H1 (cell line): ENCODE results near the gene PHOSPHO1. TPM values are rescaled to one million over a fixed set of nuclear protein-coding genes. Genes with fewer than 3 reads are reported as not detected.

ENCODE experiments used
- CTCF ChIA-PET: fragments of 300-600 bp; sonication (Branson Sonifier 250); formaldehyde crosslinking; loops from one replicate; lab custom pipeline; 2021; ENCODE audit not compliant: partially characterized antibody; lab: Charles Lee
- POLR2A ChIA-PET: fragments of 300-600 bp; sonication (Branson Sonifier 250); formaldehyde crosslinking; loops from one replicate; lab custom pipeline; 2021; ENCODE audit warnings: inconsistent platforms; ENCODE audit not compliant: partially characterized antibody; lab: Charles Lee
- DNase-seq, 2 experiments: peaks; one replicate each; pipeline versions ENCODE4 v3.0.0 to v3.0.0-alpha.2; 2010 to 2022; ENCODE audit warnings: low spot score in 2 of 2, low read depth in 1 of 2, mixed read lengths in 1 of 2
- FAIRE-seq: peaks from 2 replicates; lab custom pipeline; 2011; peaks lifted over from hg19 to GRCh38; lab: Jason Lieb, UNC
- H2AFZ ChIP-seq: 2 replicates; pipeline ENCODE4 v1.8.1; 2012; ENCODE audit warnings: low read length, inconsistent platforms
- H2AK5ac ChIP-seq: 2 replicates; pipeline ENCODE4 v1.6.1; 2013; ENCODE audit warnings: low read depth, low read length
- H2BK120ac ChIP-seq: replicated peaks from 2 replicates; pipeline ENCODE3; 2013; ENCODE audit warnings: low read depth, low read length, inconsistent platforms
- H2BK12ac ChIP-seq: 2 replicates; pipeline ENCODE4 v1.6.1; 2013; ENCODE audit warnings: low read depth, low read length
- H2BK15ac ChIP-seq: 2 replicates; pipeline ENCODE4 v1.6.1; 2013; ENCODE audit warnings: low read length
- H2BK20ac ChIP-seq: 2 replicates; pipeline ENCODE4 v1.6.1; 2013; ENCODE audit warnings: low read length
- H2BK5ac ChIP-seq: 2 replicates; pipeline ENCODE4 v1.6.1; 2013; ENCODE audit warnings: low read depth, low read length
- H3K14ac ChIP-seq: 2 replicates; pipeline ENCODE4 v1.6.1; 2013; ENCODE audit warnings: inconsistent platforms; ENCODE audit not compliant: insufficient read length
- H3K18ac ChIP-seq: 2 replicates; pipeline ENCODE4 v1.6.1; 2013; ENCODE audit warnings: low read length; ENCODE audit errors: extremely low read depth
- H3K23ac ChIP-seq: 2 replicates; pipeline ENCODE4 v1.6.1; 2013; ENCODE audit warnings: inconsistent platforms; ENCODE audit not compliant: insufficient read length
- H3K23me2 ChIP-seq: 2 replicates; pipeline ENCODE4 v1.6.1; 2013; ENCODE audit warnings: low read depth, low read length
- H3K27ac ChIP-seq: 2 replicates; pipeline ENCODE4 v1.6.1; 2011; ENCODE audit warnings: low read depth, low read length, inconsistent platforms
- H3K27me3 ChIP-seq, 4 experiments: replicated peaks in 1 of 4; 1 replicate in 1 of 4; 2 replicates in 3 of 4; pipeline versions ENCODE4 v1.6.1 to v1.8.1; 2011 to 2013; ENCODE audit warnings: low read length in 3 of 4, mild to moderate bottlenecking in 3 of 4, inconsistent platforms in 2 of 4, mixed read lengths in 2 of 4, moderate library complexity in 1 of 4; ENCODE audit not compliant: control insufficient read depth in 3 of 4, insufficient read depth in 3 of 4; ENCODE audit errors: extremely low read depth in 1 of 4
- H3K36me3 ChIP-seq, 4 experiments: 2 replicates each; pipeline versions ENCODE4 v1.6.1 to v1.8.1; 2011 to 2013; ENCODE audit warnings: mild to moderate bottlenecking in 4 of 4, low read length in 3 of 4, moderate library complexity in 2 of 4, control low read depth in 1 of 4, inconsistent platforms in 1 of 4; ENCODE audit not compliant: insufficient read depth in 4 of 4, control insufficient read depth in 2 of 4
- H3K4ac ChIP-seq: replicated peaks from 2 replicates; pipeline ENCODE3; 2013; ENCODE audit warnings: low read length, low read depth, mixed read lengths, inconsistent platforms; ENCODE audit not compliant: insufficient read length
- H3K4me1 ChIP-seq, 4 experiments: replicated peaks in 1 of 4; 1 replicate in 1 of 4; 2 replicates in 3 of 4; pipeline versions ENCODE4 v1.6.1 to v1.8.1; 2011 to 2013; ENCODE audit warnings: low read length in 3 of 4, inconsistent platforms in 2 of 4, mixed read lengths in 1 of 4; ENCODE audit not compliant: insufficient read depth in 4 of 4, control insufficient read depth in 3 of 4
- H3K4me2 ChIP-seq, 2 experiments: 2 replicates each; pipeline versions ENCODE4 v1.6.1 to v1.8.1; 2011 to 2013; ENCODE audit warnings: low read depth in 2 of 2, low read length in 2 of 2, control low read depth in 1 of 2, inconsistent platforms in 1 of 2, mild to moderate bottlenecking in 1 of 2; ENCODE audit not compliant: insufficient read depth in 1 of 2
- H3K4me3 ChIP-seq, 4 experiments: fragments of 200-600, 300-600 bp in 1 of 4; sonication (generic), shearing (Covaris generic), sonication (Bioruptor Twin) in 1 of 4; 2 replicates each; pipeline versions ENCODE4 v1.5.1 to v1.8.1; 2011 to 2016; ENCODE audit warnings: low read length in 4 of 4, low read depth in 3 of 4, control low read depth in 2 of 4, inconsistent platforms in 2 of 4, mild to moderate bottlenecking in 2 of 4, mixed read lengths in 1 of 4, moderate library complexity in 1 of 4; ENCODE audit not compliant: insufficient read depth in 2 of 4; ENCODE audit errors: extremely low read depth in 1 of 4
- H3K56ac ChIP-seq: replicated peaks from 2 replicates; pipeline ENCODE3; 2013; ENCODE audit warnings: low read depth, mild to moderate bottlenecking, mixed read lengths, low read length, inconsistent platforms; ENCODE audit not compliant: insufficient read length
- H3K79me1 ChIP-seq: 2 replicates; pipeline ENCODE4 v1.6.1; 2013; ENCODE audit warnings: low read depth, low read length, control low read depth
- H3K79me2 ChIP-seq, 2 experiments: 2 replicates each; pipeline versions ENCODE4 v1.6.1 to v1.8.1; 2012 to 2013; ENCODE audit warnings: low read length in 2 of 2, mild to moderate bottlenecking in 2 of 2, inconsistent platforms in 1 of 2; ENCODE audit not compliant: insufficient read depth in 2 of 2, control insufficient read depth in 1 of 2
- H3K9ac ChIP-seq, 4 experiments: replicated peaks in 1 of 4; 1 replicate in 1 of 4; 2 replicates in 3 of 4; pipeline versions ENCODE4 v1.6.1 to v1.8.1; 2011 to 2013; ENCODE audit warnings: low read depth in 3 of 4, low read length in 3 of 4, control low read depth in 2 of 4, mild to moderate bottlenecking in 2 of 4, moderate library complexity in 2 of 4, inconsistent platforms in 1 of 4; ENCODE audit errors: extremely low read depth in 1 of 4
- H3K9me3 ChIP-seq, 2 experiments: 2 replicates each; pipeline versions ENCODE4 v1.6.1 to v1.8.1; 2012 to 2013; ENCODE audit warnings: mild to moderate bottlenecking in 2 of 2, moderate library complexity in 2 of 2, control low read depth in 1 of 2, inconsistent platforms in 1 of 2, low read depth in 1 of 2, low read length in 1 of 2, mixed read lengths in 1 of 2; ENCODE audit not compliant: insufficient read depth in 2 of 2
- H4K20me1 ChIP-seq, 2 experiments: replicated peaks in 1 of 2; 2 replicates each; pipeline versions ENCODE3 to v1.8.1; 2011 to 2013; ENCODE audit warnings: inconsistent platforms in 2 of 2, low read length in 2 of 2, mild to moderate bottlenecking in 1 of 2; ENCODE audit not compliant: insufficient read depth in 2 of 2, control insufficient read depth in 1 of 2
- H4K5ac ChIP-seq: 2 replicates; pipeline ENCODE4 v1.6.1; 2013; ENCODE audit warnings: low read length, low read depth, mixed read lengths, inconsistent platforms; ENCODE audit not compliant: insufficient read length
- H4K8ac ChIP-seq: 2 replicates; pipeline ENCODE4 v1.8.0; 2013; ENCODE audit warnings: mild to moderate bottlenecking, moderate library complexity, low read length, inconsistent platforms; ENCODE audit not compliant: insufficient read depth; ENCODE audit errors: extremely low read depth
- H4K91ac ChIP-seq: replicated peaks from 2 replicates; pipeline ENCODE3; 2013; ENCODE audit warnings: low read length, mixed read lengths, inconsistent platforms; ENCODE audit not compliant: insufficient read length
- BCL11A ChIP-seq, 2 experiments: IDR thresholded peaks; one replicate each; pipeline ENCODE4 v1.6.1; 2011; ENCODE audit warnings: low read depth in 2 of 2, low read length in 2 of 2, mild to moderate bottlenecking in 2 of 2
- CHD1 ChIP-seq: IDR thresholded peaks from 2 replicates; pipeline ENCODE4 v1.6.1; 2012; ENCODE audit warnings: low read depth, low read length, improper control_type of control experiment
- EGR1 ChIP-seq: IDR thresholded peaks from 2 replicates; pipeline ENCODE4 v1.6.1; 2011; ENCODE audit warnings: low read depth, low read length, borderline replicate concordance
- EZH2 ChIP-seq: fragments of 200-600 bp; sonication (generic); IDR thresholded peaks from 2 replicates; pipeline ENCODE4 v1.7.1; 2012; ENCODE audit warnings: low read depth, mild to moderate bottlenecking, moderate library complexity, low read length, inconsistent platforms; ENCODE audit not compliant: severe bottlenecking
- FOSL1 ChIP-seq: IDR thresholded peaks from 2 replicates; pipeline ENCODE4 v1.6.1; 2011; ENCODE audit warnings: mild to moderate bottlenecking, low read depth, low read length, moderate library complexity; ENCODE audit not compliant: insufficient read depth
- GABPA ChIP-seq: IDR thresholded peaks from 2 replicates; pipeline ENCODE4 v1.6.1; 2011; ENCODE audit warnings: mild to moderate bottlenecking, low read length, moderate library complexity, borderline replicate concordance; ENCODE audit not compliant: insufficient read depth
- GTF2F1 ChIP-seq: IDR thresholded peaks from 2 replicates; pipeline ENCODE4 v1.6.1; 2012; ENCODE audit warnings: low read depth, low read length, improper control_type of control experiment, borderline replicate concordance
- HDAC6 ChIP-seq: IDR thresholded peaks from one replicate; pipeline ENCODE4 v1.7.1; 2012; ENCODE audit warnings: low read depth, mild to moderate bottlenecking, inconsistent platforms, low read length, moderate library complexity
- JUN ChIP-seq: IDR thresholded peaks from 2 replicates; pipeline ENCODE4 v1.6.1; 2011; ENCODE audit warnings: low read depth, mild to moderate bottlenecking, improper control_type of control experiment, low read length
- MAFK ChIP-seq: IDR thresholded peaks from 2 replicates; pipeline ENCODE4 v1.6.1; 2012; ENCODE audit warnings: low read depth, mild to moderate bottlenecking, improper control_type of control experiment, low read length
- POLR2AphosphoS5 ChIP-seq: IDR thresholded peaks from 2 replicates; pipeline ENCODE4 v1.6.1; 2011; ENCODE audit warnings: low read depth, low read length
- SAP30 ChIP-seq: fragments of 300-600 bp; sonication (generic); IDR thresholded peaks from 2 replicates; pipeline ENCODE4 v1.7.1; 2012; ENCODE audit warnings: low read length, moderate library complexity, mild to moderate bottlenecking, inconsistent platforms; ENCODE audit not compliant: insufficient read depth, insufficient replicate concordance
- SIRT6 ChIP-seq: IDR thresholded peaks from one replicate; pipeline ENCODE4 v1.7.1; 2012; ENCODE audit warnings: low read length, inconsistent platforms
- SP4 ChIP-seq: IDR thresholded peaks from 2 replicates; pipeline ENCODE4 v1.6.1; 2012; ENCODE audit warnings: low read length, inconsistent platforms
- TAF1 ChIP-seq: IDR thresholded peaks from 2 replicates; pipeline ENCODE4 v1.6.1; 2011; ENCODE audit warnings: mild to moderate bottlenecking, low read depth, low read length
- WGBS, 2 experiments: shearing (Covaris generic) in 1 of 2; methylation state at CpG; one replicate each; pipeline versions ENCODE4 v1.1.6 to v1.1.7; 2013 to 2015; ENCODE audit warnings: low lambda C conversion rate in 2 of 2, mixed read lengths in 2 of 2, inconsistent platforms in 1 of 2, low coverage in 1 of 2, missing lambda C conversion rate in 1 of 2; ENCODE audit not compliant: insufficient replicate concordance in 2 of 2, insufficient coverage in 1 of 2, insufficient read length in 1 of 2; ENCODE audit errors: extremely low coverage in 1 of 2, missing lambda C conversion rate in 1 of 2; 5-methylcytosine and 5-hydroxymethylcytosine counted together
- polyA plus RNA-seq, 7 experiments: library from polyadenylated mRNA; depleted of rRNA in 3 of 7; stranded (reverse) in 5 of 7; unstranded in 2 of 7; fragments of >200 nt in 5 of 7; fragments of 200-250 nt in 2 of 7; gene quantifications; 1 replicate in 5 of 7; 2 replicates in 1 of 7; 4 replicates in 1 of 7; pipeline versions ENCODE4 v1.2.1 to v1.2.3, GENCODE V29; 2011 to 2013; ENCODE audit warnings: missing spikeins in 2 of 7, mixed read lengths in 2 of 7
- total RNA-seq: library from RNA; stranded (reverse); fragmentation: NEBNext Ultra II Directional; extraction: Animal tissue kit (Norgen Biotek cat#: 25700); gene quantifications from 2 replicates; pipeline ENCODE4 v1.2.1, GENCODE V29; 2021

PHOSPHO1 gene
- total and polyA plus RNA-seq, 2 of the 8 experiments (the other 6 are each of a cell fraction or from before 2014, with no cell fraction given) = 0.34 to 0.45 TPM

GRCh38 chr17:49196520-49196919, 34.1 kb downstream of the PHOSPHO1 start:
- Histone ChIP-seq H3K4me1 (peaks cover 0 to 3% (median 1%) of the 10 kb centered on the region in 4 experiments; a peak in 1 of 7 replicates), H3K9ac (no peak overlapping the region), H3K56ac (no peak overlapping the region), H3K4ac (no peak overlapping the region), H2AFZ (no peak overlapping the region), H3K27me3 (no peaks in the 10 kb centered on the region; a peak in 1 of 7 replicates), H3K36me3 (no peaks in the 10 kb centered on the region), H4K91ac (no peak overlapping the region), H2BK5ac (no peak overlapping the region), H3K14ac (no peak overlapping the region), H3K27ac (no peak overlapping the region), H2BK20ac (no peak overlapping the region), H2BK12ac (no peak overlapping the region), H3K23ac (no peak overlapping the region), H3K79me1 (no peaks in the 10 kb centered on the region), H4K20me1 (no peaks in the 10 kb centered on the region), H2AK5ac (no peak overlapping the region), H3K79me2 (no peaks in the 10 kb centered on the region), H4K8ac (no peak overlapping the region), H3K4me3 (no peak overlapping the region), H3K9me3 (no peaks in the 10 kb centered on the region), H3K18ac (no peak overlapping the region), H4K5ac (no peak overlapping the region), H3K23me2 (peaks cover 12% of the 10 kb centered on the region), H2BK15ac (no peak overlapping the region), H3K4me2 (no peak overlapping the region), H2BK120ac (no peak overlapping the region)
- TF ChIP-seq POLR2AphosphoS5 (no peak), GABPA (no peak), BCL11A (IDR thresholded peaks at IDR 0.05; ENCODE audit: low read depth in 2 of 2, low read length in 2 of 2) (no peak), MAFK (no peak), HDAC6 (no peak), GTF2F1 (no peak), TAF1 (no peak), SP4 (no peak), EGR1 (no peak), CHD1 (no peak), SAP30 (no peak), JUN (no peak), SIRT6 (no peak), FOSL1 (no peak), EZH2 (no peak)
- no peak for FAIRE-seq
- ChIA-PET CTCF (interaction anchor here (7.3 kb wide), 1 partner anchor 30 kb away, joined by 43 read pairs; no protein-coding TSS in a partner anchor), POLR2A (interaction anchor here (0.6 to 3.3 kb wide), 2 partner anchors 12 to 567 kb away, joined by 3 to 9 read pairs; no protein-coding TSS in a partner anchor)
- DNase-seq = no peak
- WGBS, 2 experiments = 87% methylated on average over 3 of the region's 3 CpGs; no CpG with 5 or more reads in 1 of the 2 experiments
